HG02678 (cell line): ENCODE results near the gene CAMKK1.

ENCODE experiments used
- ATAC-seq: cut with Tn5 transposase; IDR thresholded peaks from one replicate; pipeline ENCODE4 v1.9.1; 2021; ENCODE audit warnings: mild to moderate bottlenecking, moderate library complexity; ENCODE audit not compliant: unreplicated experiment

Gene CAMKK1

GRCh38 chr17:3918372-3919122 is 25.7 kb upstream of the CAMKK1 start:
- ATAC-seq: no peak

GRCh38 chr17:3917391-3917931 is 24.6 kb upstream of the CAMKK1 start:
- ATAC-seq: no peak

GRCh38 chr17:3916825-3917224 is 24.0 kb upstream of the CAMKK1 start:
- ATAC-seq: no peak

- ATAC-seq: no peak
Observed at GRCh38 chr17:3915995-3916696, 23.3 kb upstream of the CAMKK1 start, which contains the start of gene P2RX1. TSS of gene P2RX1 (minus strand) at chr17:3916465. CDS start at chr17:3916225, 240 bp downstream.

- no peak for ATAC-seq
Observed at GRCh38 chr17:3915581-3915994, 22.7 kb upstream of the CAMKK1 start.

GRCh38 chr17:3914312-3914670 is 21.4 kb upstream of the CAMKK1 start:
- peak; percentile 53 for ATAC-seq

- peak; percentile 40 for ATAC-seq
Observed at GRCh38 chr17:3913531-3914311, 20.9 kb upstream of the CAMKK1 start.

GRCh38 chr17:3912827-3913226 is 20.0 kb upstream of the CAMKK1 start:
- ATAC-seq: no peak

GRCh38 chr17:3911271-3912053 is 18.6 kb upstream of the CAMKK1 start:
- ATAC-seq: peak; percentile 66

GRCh38 chr17:3910420-3911270 is 17.8 kb upstream of the CAMKK1 start:
- ATAC-seq: no peak

- ATAC-seq: no peak
Observed at GRCh38 chr17:3909257-3909656, 16.4 kb upstream of the CAMKK1 start.

- no peak for ATAC-seq
Observed at GRCh38 chr17:3907483-3908216, 14.8 kb upstream of the CAMKK1 start.

- no peak for ATAC-seq
Observed at GRCh38 chr17:3906881-3907280, 14.0 kb upstream of the CAMKK1 start.

- peak; percentile 70 for ATAC-seq
Observed at GRCh38 chr17:3905017-3905520, 12.2 kb upstream of the CAMKK1 start.

GRCh38 chr17:3904501-3904900 is 11.6 kb upstream of the CAMKK1 start:
- peak; percentile 6 for ATAC-seq

- no peak for ATAC-seq
Observed at GRCh38 chr17:3903881-3904290, 11.0 kb upstream of the CAMKK1 start.

GRCh38 chr17:3903051-3903825 is 10.4 kb upstream of the CAMKK1 start:
- ATAC-seq: no peak

- ATAC-seq: no peak
Observed at GRCh38 chr17:3900646-3901045, 7.8 kb upstream of the CAMKK1 start.
